ENCODE results near the gene OR56A4.
"Not testable (repeated sequence)": the region's sequence is repeated elsewhere in the genome, so short reads cannot be mapped to it uniquely, and the experiment has no call there.

Gene OR56A4

DNA sequence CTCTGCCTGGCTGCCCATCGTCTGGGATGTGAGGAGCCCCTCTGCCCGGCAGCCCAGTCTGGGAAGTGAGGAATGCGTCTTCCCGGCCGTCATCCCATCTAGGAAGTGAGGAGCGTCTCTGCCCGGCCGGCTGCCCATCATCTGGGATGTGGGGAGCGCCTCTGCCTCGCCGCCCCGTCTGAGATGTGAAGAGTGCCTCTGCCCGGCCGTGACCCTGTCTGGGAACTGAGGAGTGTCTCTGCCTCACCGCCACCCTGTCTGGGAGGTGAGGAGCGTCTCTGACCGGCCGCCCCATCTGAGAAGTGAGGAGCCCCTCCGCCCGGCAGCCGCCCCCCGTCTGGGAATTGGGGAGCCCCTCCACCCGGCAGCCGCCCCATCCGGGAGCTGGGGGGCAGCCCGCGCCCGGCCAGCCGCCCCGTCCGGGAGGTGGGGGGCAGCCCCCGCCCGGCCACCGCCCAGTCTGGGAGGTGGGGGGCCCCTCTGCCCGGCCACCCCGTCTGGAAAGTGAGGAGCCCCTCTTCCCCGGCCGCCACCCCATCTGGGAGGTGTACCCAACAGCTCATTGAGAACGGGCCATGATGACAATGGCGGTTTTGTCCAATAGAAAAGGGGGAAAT, 45.9 kb downstream of the OR56A4 start:
- not testable (repeated sequence) for DNase-seq (ENCODE audit: low read depth)

- no peak for DNase-seq (ENCODE audit: low read depth)
These were observed 51.2 kb downstream of the OR56A4 start for GRCh38 chr11:5955586-5955985.
